GM12878 (cell line): ENCODE measurements around the gene TMEM184C. TPM values are rescaled to one million over a fixed set of nuclear protein-coding genes. Genes with fewer than 3 reads are reported as not detected.

Experiments used
- ESRRA ChIP-seq: IDR thresholded peaks from 2 replicates; pipeline ENCODE4 v1.6.1; 2012; ENCODE audit warnings: mild to moderate bottlenecking, low read length, improper control_type of control experiment
- NBN ChIP-seq: fragments of 450-650 bp; IDR thresholded peaks from 2 replicates; pipeline ENCODE4 v1.6.1; 2016
- NFYB ChIP-seq: IDR thresholded peaks from 2 replicates; pipeline ENCODE4 v1.6.1; 2011; ENCODE audit warnings: low read depth, mild to moderate bottlenecking, low read length, improper control_type of control experiment, moderate library complexity; ENCODE audit not compliant: insufficient read depth
- SIX5 ChIP-seq: IDR thresholded peaks from 2 replicates; pipeline ENCODE4 v1.6.1; 2011; ENCODE audit warnings: mild to moderate bottlenecking, low read depth, low read length, moderate library complexity; ENCODE audit not compliant: severe bottlenecking
- TBL1XR1 ChIP-seq: IDR thresholded peaks from 2 replicates; pipeline ENCODE4 v1.6.1; 2012; ENCODE audit warnings: low read depth, low read length, improper control_type of control experiment
- ZNF24 ChIP-seq: fragments of 450-650 bp; IDR thresholded peaks from 2 replicates; pipeline ENCODE4 v1.6.1; 2017; ENCODE audit warnings: antibody characterized with exemption, mild to moderate bottlenecking
- polyA plus RNA-seq, 11 experiments: library from polyadenylated mRNA; depleted of rRNA in 4 of 11; unstranded in 6 of 11; stranded (reverse) in 5 of 11; fragments of >200 nt; fragmentation: Nextera tagmentation in 4 of 11; fragmentation: Illumina TruSeq in 1 of 11; extraction: Ambion mirVana in 4 of 11; extraction: Trizol in 1 of 11; gene quantifications; 1 replicate in 1 of 11; 2 replicates in 10 of 11; pipeline versions ENCODE4 v1.2.1 to v1.2.3, GENCODE V29; 2011 to 2016; ENCODE audit warnings: inconsistent platforms in 2 of 11, missing spikeins in 2 of 11, low read depth in 1 of 11
- total RNA-seq, 4 experiments: library from RNA; depleted of rRNA in 3 of 4; stranded (reverse); fragments of >200 nt in 3 of 4; fragmentation: Illumina TruSeq in 1 of 4; extraction: Trizol in 1 of 4; gene quantifications; 2 replicates each; pipeline versions ENCODE4 v1.2.1 to v1.2.3, GENCODE V29; 2013 to 2021
- TF ChIP-seq, protein P1 (sequence below): fragments of 450-650 bp; IDR thresholded peaks from 2 replicates; pipeline ENCODE4 v1.6.1; 2016; ENCODE audit warnings: mild to moderate bottlenecking, moderate library complexity, borderline replicate concordance
- TF ChIP-seq, protein P2 (sequence below): fragments of 450-650 bp; IDR thresholded peaks from 2 replicates; pipeline ENCODE4 v1.6.1; 2017; ENCODE audit warnings: mild to moderate bottlenecking, moderate library complexity

Gene TMEM184C
- total and polyA plus RNA-seq, 10 of the 15 experiments (the other 5 are each of a cell fraction or from before 2014, with no cell fraction given) = 3.4 to 22.6 (median 18.2) TPM

DNA sequence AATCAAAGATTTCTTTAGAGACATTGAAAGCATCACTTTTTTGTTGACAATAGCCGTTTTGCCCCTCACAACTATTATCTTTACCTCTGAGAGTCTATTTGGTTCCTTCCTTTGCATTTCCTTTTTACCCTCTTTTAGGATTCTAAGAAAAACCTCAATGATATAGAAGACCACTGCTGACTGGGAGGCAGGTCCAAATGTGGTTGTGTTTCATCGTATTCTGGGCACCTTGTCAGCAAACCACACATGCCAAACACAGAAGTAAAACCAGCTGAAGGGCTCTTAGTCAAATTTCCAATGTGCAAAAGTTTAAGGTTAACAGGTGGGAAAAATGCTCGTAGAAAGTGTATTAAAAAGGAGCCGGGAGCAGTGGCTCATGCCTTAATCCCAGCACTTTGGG is 71.9 kb downstream of the TMEM184C start (continued):
- TF ChIP-seq, protein P1, sequence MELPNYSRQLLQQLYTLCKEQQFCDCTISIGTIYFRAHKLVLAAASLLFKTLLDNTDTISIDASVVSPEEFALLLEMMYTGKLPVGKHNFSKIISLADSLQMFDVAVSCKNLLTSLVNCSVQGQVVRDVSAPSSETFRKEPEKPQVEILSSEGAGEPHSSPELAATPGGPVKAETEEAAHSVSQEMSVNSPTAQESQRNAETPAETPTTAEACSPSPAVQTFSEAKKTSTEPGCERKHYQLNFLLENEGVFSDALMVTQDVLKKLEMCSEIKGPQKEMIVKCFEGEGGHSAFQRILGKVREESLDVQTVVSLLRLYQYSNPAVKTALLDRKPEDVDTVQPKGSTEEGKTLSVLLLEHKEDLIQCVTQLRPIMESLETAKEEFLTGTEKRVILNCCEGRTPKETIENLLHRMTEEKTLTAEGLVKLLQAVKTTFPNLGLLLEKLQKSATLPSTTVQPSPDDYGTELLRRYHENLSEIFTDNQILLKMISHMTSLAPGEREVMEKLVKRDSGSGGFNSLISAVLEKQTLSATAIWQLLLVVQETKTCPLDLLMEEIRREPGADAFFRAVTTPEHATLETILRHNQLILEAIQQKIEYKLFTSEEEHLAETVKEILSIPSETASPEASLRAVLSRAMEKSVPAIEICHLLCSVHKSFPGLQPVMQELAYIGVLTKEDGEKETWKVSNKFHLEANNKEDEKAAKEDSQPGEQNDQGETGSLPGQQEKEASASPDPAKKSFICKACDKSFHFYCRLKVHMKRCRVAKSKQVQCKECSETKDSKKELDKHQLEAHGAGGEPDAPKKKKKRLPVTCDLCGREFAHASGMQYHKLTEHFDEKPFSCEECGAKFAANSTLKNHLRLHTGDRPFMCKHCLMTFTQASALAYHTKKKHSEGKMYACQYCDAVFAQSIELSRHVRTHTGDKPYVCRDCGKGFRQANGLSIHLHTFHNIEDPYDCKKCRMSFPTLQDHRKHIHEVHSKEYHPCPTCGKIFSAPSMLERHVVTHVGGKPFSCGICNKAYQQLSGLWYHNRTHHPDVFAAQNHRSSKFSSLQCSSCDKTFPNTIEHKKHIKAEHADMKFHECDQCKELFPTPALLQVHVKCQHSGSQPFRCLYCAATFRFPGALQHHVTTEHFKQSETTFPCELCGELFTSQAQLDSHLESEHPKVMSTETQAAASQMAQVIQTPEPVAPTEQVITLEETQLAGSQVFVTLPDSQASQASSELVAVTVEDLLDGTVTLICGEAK = no peak
- TF ChIP-seq ESRRA (no peak), NBN (no peak), ZNF24 (no peak), SIX5 (no peak), TBL1XR1 (no peak), NFYB (no peak)
- TF ChIP-seq, protein P2, sequence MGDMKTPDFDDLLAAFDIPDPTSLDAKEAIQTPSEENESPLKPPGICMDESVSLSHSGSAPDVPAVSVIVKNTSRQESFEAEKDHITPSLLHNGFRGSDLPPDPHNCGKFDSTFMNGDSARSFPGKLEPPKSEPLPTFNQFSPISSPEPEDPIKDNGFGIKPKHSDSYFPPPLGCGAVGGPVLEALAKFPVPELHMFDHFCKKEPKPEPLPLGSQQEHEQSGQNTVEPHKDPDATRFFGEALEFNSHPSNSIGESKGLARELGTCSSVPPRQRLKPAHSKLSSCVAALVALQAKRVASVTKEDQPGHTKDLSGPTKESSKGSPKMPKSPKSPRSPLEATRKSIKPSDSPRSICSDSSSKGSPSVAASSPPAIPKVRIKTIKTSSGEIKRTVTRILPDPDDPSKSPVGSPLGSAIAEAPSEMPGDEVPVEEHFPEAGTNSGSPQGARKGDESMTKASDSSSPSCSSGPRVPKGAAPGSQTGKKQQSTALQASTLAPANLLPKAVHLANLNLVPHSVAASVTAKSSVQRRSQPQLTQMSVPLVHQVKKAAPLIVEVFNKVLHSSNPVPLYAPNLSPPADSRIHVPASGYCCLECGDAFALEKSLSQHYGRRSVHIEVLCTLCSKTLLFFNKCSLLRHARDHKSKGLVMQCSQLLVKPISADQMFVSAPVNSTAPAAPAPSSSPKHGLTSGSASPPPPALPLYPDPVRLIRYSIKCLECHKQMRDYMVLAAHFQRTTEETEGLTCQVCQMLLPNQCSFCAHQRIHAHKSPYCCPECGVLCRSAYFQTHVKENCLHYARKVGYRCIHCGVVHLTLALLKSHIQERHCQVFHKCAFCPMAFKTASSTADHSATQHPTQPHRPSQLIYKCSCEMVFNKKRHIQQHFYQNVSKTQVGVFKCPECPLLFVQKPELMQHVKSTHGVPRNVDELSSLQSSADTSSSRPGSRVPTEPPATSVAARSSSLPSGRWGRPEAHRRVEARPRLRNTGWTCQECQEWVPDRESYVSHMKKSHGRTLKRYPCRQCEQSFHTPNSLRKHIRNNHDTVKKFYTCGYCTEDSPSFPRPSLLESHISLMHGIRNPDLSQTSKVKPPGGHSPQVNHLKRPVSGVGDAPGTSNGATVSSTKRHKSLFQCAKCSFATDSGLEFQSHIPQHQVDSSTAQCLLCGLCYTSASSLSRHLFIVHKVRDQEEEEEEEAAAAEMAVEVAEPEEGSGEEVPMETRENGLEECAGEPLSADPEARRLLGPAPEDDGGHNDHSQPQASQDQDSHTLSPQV = no peak
